Fibroblast of the conjunctiva (primary cell): Measurements from ENCODE around the gene FRYL.
A peak's percentile ranks its signal among the peaks of the same experiment; 100 is the strongest.
"Not testable (repeated sequence)": the region's sequence is repeated elsewhere in the genome, so short reads cannot be mapped to it uniquely, and the experiment has no call there.

Source experiments
- DNase-seq: peaks from one replicate; pipeline ENCODE4 v3.0.0-alpha.2; 2010; ENCODE audit warnings: low read depth

FRYL gene

GRCh38 chr4:48745223-48745622, 34.9 kb downstream of the FRYL start:
- DNase-seq: not testable (repeated sequence)

- DNase-seq: no peak
These were observed 37.7 kb downstream of the FRYL start for GRCh38 chr4:48742412-48742811.

- DNase-seq: no peak
These were observed 40.5 kb downstream of the FRYL start for GRCh38 chr4:48739560-48740019.

GRCh38 chr4:48738856-48739255, 41.2 kb downstream of the FRYL start:
- no peak for DNase-seq

- DNase-seq: not testable (repeated sequence)
These were observed 51.1 kb downstream of the FRYL start for GRCh38 chr4:48728906-48729496.

- no peak for DNase-seq
These were observed 52.2 kb downstream of the FRYL start for GRCh38 chr4:48727666-48728459.

- DNase-seq: no peak
These were observed 54.7 kb downstream of the FRYL start for GRCh38 chr4:48725414-48725813.

GRCh38 chr4:48722509-48723446, 57.3 kb downstream of the FRYL start:
- DNase-seq: no peak

- DNase-seq: no peak
These were observed 59.6 kb downstream of the FRYL start for GRCh38 chr4:48720459-48720858.

GRCh38 chr4:48718818-48719465, 61.1 kb downstream of the FRYL start:
- DNase-seq: no peak

GRCh38 chr4:48716285-48716684, 63.8 kb downstream of the FRYL start:
- DNase-seq: not testable (repeated sequence)

GRCh38 chr4:48710446-48711209, 69.5 kb downstream of the FRYL start:
- DNase-seq: no peak

- no peak for DNase-seq
These were observed 70.2 kb downstream of the FRYL start for GRCh38 chr4:48709901-48710300.

GRCh38 chr4:48708610-48709009, 71.5 kb downstream of the FRYL start:
- no peak for DNase-seq

- no peak for DNase-seq
These were observed 73.3 kb downstream of the FRYL start for GRCh38 chr4:48706736-48707135.

GRCh38 chr4:48705609-48706008, 74.5 kb downstream of the FRYL start:
- no peak for DNase-seq

- DNase-seq: no peak
These were observed 75.8 kb downstream of the FRYL start for GRCh38 chr4:48704091-48704802.

- DNase-seq: no peak
These were observed 80.6 kb downstream of the FRYL start for GRCh38 chr4:48699475-48699874.

- DNase-seq: peak; percentile 61
These were observed 81.8 kb downstream of the FRYL start for GRCh38 chr4:48698029-48698971.
